ENCODE measurements around the gene LTBP3.

Gene LTBP3

DNA sequence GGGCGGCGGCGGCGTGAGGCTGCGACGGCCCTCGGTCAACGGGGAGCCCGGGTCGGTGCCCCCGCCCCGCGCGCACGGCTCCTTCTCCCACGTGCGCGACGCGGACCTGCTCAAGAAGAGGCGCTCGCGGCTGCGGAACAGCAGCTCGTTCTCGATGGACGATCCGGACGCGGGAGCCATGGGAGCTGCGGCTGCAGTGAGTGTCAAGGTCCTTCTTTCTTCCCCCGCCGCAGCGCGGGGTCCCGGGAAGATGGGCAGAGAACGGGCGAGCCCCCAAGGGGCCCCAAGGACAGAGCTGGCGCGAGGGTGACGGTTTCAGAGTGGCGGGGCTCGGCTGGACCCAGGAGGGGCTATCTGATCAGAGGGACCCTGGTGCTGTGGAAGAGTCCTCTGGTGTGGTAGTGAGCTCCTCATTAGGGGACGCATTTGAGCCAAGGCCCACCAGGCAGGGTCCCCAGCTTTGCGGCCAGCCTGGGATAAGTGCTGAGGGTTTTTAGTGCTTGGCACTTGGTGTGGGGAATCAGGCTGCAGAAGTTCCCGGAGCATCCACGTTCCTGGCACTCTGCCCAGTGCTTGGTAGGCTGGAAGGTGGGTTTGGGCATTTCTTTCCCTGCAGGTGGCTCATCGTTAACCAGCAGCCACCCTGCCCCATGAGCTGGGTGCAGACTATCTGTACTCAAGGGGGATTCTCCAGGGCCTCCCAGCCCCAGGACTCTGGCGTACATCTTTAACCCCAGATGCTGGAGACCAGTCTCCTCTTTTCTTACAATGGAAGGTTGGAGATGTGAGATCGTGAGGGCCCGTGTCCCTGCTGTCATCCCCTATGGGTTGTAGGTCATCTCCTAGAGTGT lies 27.5 kb upstream of the LTBP3 start:
- DNase-seq (ENCODE audit: low read depth, low spot score) = no peak

DNA sequence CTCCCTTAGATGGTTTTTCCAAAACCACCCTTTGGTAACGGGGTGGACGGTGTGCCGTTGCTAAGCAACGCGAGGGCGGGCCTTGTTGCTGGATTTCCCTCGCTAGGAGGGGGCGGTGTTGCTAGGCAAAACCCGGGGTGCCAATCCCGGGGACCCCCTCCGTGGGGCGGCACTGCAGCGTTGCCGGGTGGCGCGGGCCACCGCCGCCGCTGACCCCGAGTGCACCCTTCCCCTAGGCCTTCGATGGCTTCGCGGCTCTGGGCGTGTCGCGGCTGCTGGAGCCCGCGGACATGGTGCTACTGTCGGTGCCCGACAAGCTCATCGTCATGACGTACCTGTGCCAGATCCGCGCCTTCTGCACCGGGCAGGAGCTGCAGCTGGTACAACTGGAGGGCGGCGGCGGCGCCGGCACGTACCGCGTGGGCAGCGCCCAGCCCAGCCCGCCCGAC lies 26.6 kb upstream of the LTBP3 start:
- DNase-seq (ENCODE audit: low read depth, low spot score) = no peak

DNA sequence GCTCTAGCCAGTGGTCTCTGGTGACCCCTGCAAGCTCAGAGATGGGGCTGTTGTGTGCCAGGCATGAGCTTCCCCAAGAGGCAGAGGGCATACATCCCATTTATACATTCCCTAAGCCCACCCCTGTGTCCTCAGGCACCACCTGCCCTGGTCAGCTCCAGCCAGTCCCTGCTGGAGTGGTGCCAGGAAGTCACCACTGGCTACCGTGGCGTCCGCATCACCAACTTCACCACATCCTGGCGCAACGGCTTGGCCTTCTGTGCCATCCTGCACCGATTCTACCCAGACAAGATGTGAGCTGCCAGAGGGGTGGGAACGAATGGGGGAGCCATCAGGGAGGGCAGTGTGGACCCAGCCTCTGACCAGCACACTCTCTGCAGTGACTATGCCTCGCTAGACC lies 25.9 kb upstream of the LTBP3 start:
- no peak for DNase-seq (ENCODE audit: low read depth, low spot score)

DNA sequence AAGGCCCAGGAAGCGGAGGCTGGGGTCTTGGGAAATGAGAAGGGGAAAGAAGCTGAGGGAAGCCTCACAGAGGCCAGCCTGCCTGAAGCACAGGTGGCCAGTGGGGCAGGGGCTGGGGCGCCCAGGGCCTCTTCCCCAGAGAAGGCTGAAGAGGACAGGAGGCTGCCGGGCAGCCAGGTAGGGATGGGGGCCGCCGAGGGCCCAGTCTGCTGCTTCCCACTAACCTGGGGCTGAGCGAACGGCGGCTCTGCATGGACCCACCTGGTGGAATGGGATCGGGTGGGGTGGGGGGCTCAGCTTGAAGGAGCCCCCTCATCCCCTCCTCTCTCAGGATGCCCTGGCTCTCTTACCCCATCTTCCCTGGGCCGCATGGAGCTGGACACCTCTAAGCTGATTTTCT lies 25.4 kb upstream of the LTBP3 start:
- DNase-seq (ENCODE audit: low read depth, low spot score) = no peak

DNA sequence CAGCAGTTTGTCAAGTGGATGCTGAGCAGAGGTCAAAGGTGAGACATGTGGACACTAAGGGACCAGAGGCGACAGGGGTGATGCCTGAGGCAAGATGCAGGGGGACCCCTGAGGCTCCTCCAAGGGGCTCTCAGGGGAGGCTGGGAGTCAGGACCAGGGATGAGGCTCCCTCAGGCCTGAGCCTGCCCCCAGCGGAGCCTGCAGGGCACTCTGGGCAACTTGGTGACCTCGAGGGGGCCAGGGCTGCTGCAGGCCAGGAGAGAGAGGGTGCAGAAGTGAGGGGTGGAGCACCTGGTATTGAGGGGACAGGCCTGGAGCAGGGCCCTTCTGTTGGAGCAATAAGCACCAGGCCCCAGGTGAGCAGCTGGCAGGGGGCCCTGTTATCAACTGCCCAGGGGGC lies 23.8 kb upstream of the LTBP3 start:
- DNase-seq (ENCODE audit: low read depth, low spot score) = no peak

DNA sequence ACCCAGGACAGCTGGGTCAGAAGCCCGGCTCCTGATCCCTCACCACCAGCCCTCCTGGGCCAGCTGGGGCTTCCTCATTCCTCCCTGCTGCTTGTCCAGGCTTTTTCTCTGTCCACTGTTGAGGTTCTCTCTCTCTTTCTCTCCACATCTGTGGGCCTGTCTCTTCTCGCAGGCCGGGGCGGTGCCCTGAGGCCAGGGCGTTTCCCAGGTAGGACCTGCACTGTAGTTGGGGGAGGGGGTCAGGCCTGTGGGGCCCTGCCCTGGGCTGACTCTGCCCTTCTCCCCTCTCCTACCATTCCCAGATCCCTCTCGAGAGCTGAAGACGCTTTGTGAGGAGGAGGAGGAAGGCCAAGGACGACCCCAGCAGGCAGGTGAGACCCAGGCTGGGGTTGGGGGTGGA lies 22.6 kb upstream of the LTBP3 start:
- no peak for DNase-seq (ENCODE audit: low read depth, low spot score)

DNA sequence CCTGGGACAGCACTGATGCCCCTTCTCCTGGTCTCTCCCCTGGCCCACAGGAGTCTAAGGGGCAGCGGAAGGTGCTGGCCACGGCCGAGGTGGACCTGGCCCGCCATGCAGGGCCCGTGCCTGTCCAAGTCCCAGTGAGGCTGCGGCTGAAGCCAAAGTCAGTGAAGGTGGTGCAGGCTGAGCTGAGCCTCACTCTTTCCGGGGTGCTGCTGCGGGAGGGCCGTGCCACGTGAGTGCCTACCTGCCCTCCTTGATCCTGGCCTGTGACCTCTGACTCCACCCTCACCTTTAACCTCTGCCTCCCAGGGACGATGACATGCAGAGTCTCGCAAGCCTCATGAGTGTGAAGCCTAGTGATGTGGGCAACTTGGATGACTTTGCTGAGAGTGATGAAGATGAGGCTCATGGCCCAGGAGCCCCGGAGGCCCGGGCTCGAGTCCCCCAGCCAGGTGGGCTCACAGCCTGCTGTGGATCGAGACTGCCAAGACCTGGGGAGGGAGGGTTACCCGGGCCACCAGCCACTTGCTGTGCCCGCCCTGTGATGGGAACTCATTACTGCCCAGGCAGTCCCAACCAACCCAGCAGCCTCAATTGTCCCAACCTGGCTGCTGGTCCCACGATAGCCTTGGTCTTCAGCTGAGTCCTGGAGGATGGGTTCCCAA lies 22.0 kb upstream of the LTBP3 start:
- no peak for DNase-seq (ENCODE audit: low read depth, low spot score)

DNA sequence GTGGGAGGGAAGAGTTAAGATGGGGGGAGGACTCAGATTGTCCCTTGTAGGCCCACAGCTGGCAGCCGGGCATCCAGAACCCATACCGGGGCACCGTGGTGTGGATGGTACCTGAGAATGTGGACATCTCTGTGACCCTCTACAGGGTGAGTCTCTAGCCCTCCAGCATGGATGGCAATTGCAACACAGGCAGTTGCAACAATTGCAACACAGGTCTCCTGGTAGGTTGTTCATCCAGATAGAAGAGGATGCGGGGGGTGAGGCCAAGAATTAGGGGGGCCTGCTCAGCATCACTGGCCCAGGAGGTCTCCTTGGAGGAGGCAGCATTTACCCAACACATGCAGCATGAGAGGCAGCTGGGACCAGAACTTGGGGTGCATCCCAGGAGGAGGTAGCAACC lies 21.1 kb upstream of the LTBP3 start:
- no peak for DNase-seq (ENCODE audit: low read depth, low spot score)

DNA sequence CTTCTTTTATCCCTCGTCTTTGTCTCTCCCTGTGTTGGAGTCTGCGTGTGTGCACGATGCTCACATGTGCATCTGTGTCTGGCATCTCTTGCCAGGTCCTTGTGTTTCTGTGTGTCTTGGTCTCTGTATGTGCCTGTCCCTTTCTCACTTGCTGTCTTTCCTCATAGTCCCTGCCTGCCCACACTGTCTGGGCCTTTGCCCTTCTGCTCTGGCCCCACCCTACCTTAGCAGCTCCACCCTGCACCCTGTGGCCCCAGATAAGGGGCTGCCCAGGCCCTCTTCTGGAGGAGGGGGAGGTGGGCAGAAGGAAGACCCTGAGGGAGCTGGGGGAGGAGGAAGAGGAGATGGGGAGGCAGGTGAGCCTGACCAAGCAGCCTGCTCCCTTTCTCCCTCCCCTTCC lies 20.5 kb upstream of the LTBP3 start:
- DNase-seq (ENCODE audit: low read depth, low spot score) = no peak

DNA sequence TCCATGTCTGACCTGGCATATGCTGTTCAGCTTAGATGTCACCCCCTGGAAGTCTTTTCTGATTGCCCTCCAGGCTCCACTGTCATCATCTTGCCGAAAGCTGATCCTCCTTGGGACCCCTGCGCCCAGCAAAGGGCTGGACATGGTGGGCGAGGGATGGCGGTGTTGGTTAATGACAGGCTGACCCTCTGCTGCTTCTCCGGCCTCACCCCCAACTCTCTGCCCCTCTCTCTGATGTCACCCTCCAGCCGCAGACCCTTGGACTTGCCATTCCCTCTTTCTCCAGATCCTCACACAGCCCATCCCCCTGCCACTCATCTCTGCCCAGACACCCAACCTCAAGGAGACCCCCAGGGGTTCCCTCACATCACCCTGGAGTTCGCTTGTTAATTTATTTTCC lies 20.0 kb upstream of the LTBP3 start:
- DNase-seq (ENCODE audit: low read depth, low spot score) = no peak

DNA sequence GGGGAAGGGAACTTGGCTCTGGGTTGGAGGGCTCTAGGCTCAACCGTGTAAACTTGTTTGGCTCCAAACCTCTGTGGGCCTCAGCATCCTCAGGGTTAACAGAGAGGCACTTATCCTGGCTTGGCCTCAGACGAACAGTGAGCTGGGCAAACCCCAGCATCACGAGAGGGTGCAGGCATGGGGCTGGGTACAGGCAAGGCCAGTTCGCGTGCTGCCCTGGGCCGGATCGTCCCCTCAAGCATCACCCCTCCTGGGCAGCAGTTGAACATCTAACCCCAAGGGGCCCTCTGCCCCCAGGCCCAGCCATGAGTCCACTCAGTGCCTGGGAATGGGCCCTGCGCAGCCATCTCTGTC lies 19.6 kb upstream of the LTBP3 start:
- DNase-seq (ENCODE audit: low read depth, low spot score) = no peak

DNA sequence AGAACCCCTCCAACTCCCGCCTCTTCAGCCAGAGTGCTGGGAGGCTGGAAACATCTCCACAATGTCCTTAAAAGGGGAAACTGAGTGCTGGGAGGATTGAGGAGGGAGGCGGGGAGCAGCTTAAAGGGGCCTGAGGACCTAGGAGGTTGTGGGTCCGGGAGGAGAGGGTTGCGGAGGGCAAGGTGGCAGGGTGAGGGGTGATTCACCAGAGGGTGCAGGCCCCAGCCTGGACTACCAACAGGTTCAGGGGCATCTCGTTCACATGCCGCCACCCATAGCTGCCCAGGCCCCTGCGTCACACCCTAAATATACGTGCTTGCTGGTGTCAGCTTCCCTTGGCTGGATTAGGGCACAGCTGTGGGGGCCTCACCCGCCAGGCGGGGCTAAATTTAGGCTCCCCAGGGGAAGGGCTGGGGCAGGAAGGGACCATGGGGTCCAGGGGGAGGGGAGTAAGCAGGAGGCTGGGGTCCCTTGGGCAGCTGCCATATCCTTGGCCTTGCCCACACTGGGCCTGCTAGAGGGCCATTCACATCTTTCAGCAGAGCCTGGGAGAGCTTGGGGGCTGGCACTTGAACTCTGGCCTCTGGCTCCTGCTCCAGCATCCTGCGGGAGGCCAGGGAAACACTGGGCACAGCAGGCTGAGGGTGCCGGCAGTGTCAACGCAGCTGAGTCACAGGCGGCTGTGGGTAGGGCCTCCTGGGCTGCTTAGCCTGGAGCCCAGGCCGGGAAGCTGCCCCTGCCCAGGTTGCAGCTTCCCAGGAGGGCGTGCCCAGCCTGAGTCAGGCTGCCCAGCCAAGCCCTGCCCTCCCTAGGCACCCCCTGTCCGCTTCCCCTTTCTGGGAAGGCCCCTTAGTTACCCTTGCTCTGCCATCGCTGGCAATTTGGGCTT lies 19.0 kb upstream of the LTBP3 start:
- no peak for DNase-seq (ENCODE audit: low read depth, low spot score)

DNA sequence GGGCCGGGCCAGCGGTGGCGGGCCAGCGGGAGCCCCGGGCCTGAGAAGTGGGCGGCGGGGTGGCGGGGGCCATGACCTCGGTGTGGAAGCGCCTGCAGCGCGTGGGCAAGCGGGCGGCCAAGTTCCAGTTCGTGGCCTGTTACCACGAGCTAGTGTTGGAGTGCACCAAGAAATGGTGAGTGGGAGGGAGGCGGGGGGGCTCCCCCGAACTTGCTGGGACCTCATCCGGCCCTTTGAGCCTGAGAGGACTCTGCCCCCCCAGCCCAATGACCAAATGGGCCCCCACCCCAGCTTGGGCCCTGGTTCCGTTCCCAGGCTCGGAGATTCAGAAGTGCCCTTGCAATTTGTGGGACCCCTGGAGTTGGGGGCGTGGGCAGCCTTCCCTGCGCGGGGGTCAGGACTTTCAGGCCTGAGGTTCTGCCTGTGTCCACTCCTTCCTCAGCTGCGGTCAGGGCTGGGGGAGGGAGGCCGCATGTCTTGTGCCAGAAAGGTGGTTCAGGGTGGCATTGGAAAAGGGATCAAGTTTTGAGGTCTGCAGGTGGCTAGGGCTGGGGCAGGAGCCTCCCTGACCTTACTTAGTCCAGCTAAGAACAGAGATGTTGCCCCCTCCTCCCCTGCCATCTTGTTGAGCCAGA lies 18.2 kb upstream of the LTBP3 start:
- no peak for DNase-seq (ENCODE audit: low read depth, low spot score)

DNA sequence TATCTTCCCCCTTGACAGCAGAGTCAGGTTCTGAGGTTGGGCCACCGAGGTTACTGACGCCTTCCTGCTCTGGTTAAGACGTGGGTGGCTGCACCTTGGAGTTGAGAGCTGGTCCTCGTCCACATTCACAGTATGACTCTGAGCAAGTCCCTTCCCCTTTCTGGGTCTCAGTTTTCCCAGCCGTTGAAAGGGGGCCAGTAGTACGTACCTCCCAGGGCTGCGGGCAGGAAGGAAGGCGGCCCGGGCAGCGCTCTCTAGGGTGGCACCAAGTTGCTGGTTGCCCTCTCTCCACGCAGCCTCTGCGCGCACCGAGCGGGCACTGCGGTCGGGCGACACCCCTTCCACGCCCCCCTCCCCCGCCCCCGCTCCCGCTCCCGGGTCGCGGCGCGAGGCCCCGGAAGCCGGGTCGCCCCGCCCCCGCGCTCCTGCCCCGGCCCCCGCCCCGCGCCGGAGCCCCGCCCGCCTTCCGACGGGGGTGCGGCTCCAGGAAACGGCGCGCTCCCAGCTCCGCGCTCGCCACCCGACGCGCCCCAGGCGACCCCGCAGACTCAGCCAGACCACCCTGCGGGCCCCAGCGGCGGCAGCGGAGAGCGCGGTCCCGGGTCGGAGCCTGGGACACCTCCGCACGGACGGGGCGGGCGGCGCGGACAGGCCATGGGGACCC lies 17.5 kb upstream of the LTBP3 start, which contains the start of gene EHBP1L1:
Gene EHBP1L1 (plus strand): TSS at position 486 of the 664 bp plus-strand sequence. CDS start 250 bp downstream, outside the sequence.
- DNase-seq (ENCODE audit: low read depth, low spot score) = no peak

DNA sequence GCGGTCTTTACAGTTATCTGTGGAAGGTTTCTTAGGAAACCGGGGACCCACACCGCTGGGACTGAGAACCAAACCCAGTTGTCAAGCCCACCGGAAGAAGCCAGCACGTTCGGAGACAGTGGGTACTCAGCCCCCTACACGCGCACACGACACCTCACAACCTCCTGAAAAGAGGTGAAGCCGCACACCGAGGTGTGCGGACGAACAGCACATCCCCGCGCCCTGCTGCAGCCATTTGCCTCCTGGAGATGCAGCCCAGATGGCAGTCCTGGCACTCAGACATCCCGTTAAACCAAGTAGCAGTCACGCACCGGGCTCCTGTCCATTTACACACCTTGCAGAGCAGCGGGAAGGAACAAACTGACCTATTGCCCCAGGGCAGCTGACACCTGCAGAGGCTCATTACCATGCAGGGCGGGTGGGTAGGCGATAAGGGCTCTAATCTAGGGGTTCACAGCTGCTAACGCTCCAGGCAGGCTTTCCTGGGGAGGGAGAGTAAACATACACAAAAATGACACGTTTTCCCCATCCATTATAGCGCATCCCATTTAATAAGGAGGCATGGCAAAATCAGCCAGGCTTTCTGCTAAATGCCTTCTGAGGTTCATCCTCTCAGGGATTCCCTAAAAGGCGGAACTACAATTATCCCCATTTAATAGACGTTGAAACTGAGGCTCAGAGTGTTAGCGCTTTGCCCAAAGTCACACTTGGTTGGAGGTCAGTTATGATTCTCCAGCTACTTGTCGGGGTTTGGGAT lies 16.8 kb upstream of the LTBP3 start:
- DNase-seq (ENCODE audit: low read depth, low spot score) = peak; percentile 57

DNA sequence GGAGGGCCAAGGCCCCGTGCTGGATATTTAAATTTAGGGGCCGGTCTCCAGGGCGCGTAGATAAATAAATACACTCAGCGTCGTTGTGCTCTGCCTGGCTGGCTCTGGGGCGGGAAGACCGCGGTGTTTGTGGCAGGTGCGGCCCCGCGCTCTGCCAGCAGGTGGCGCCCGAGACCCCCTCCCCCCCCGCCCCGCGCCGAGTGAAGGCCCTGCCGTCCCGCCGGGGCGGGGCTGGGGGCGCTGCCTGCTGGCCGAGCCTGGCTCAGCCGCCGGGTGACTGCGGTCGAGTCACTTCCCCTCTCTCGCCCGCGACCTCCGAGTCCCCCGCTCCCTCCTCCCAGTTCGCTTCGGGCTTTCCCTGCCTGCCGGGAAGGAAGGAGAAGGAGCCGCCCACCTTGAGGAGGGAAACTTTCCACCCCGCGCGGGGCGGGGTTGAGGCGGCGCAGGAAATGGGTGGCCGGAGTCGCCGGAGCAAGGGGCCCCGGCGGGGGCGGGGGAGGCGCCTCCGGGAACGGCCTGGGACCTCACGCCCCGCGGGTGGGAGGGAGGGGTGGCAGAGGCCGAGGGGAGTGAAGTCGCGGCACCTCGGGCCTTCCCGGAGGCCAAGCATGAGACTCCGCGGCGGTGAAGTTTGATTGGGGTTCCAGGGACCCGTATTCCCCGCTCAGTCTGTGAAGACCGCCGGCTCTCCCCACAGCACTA lies 16.1 kb upstream of the LTBP3 start:
- peak; percentile 90 for DNase-seq (ENCODE audit: low read depth, low spot score)

DNA sequence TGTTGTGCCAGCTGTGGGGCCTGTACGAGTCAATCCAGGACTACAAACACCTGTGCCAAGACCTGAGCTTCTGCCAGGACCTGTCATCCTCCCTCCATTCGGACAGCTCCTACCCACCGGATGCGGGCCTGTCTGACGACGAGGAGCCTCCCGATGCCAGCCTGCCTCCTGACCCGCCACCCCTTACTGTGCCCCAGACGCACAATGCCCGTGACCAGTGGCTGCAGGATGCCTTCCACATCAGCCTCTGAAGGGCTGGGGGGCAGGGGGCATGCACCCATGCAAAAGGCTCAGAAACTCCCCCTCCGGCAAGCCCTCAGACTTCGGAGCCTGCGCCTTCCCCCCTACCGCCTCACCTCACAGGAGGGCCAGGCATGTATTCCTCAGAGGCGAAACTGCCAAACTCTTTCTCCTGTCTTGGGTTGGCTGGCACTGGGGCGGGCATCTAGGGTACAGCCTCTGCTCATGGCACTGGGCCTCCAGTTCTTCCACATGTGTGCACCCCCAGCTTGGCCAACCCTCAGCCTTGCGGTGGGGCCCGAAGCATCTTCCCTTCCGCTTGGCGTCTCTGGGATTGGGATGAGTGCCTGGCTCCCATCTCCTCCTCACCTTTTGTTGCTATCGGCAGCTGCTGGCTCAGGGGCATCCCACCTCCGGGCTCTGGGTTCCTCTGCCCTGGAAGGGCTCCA lies 15.4 kb upstream of the LTBP3 start:
- no peak for DNase-seq (ENCODE audit: low read depth, low spot score)

DNA sequence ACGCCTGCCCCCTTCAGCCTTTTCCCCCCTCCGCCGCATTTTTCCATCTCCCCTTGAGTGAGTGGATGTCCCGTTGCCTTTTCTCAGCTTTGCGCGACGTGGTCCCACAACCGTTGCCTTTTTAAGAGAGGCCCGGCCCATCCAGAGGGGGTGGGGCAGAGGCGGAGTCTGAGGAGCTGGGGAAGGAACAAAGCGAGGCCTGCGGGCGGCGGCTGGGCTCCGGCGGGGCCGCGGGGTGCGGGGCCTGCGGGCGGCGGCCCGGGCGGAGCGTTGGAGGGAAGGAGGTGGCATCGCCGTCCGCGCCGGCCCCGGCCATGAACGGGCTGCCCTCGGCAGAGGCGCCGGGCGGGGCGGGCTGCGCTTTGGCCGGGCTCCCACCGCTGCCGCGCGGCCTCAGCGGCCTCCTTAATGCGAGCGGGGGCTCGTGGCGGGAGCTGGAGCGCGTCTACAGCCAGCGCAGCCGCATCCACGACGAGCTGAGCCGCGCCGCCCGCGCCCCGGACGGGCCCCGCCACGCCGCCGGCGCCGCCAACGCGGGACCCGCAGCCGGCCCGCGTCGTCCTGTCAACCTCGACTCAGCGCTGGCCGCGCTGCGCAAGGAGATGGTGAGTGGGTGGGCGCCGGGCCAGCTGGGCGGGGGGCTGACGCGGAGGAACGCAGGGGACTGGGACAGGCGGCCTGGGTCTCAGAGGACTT lies 14.3 kb upstream of the LTBP3 start, which contains the start of gene FAM89B:
Gene FAM89B (plus strand): TSS at position 183 of the 696 bp plus-strand sequence. CDS start 132 bp downstream, at position 315.
- DNase-seq (ENCODE audit: low read depth, low spot score) = peak; percentile 69
